Superior temporal gyrus (tissue), 1 donor: ENCODE results near the gene MAP1LC3B2.

Experiments used
- DNase-seq: peaks from one replicate; pipeline ENCODE4 v3.0.0-alpha.2; 2016; ENCODE audit errors: extremely low spot score

The MAP1LC3B2 gene

DNA sequence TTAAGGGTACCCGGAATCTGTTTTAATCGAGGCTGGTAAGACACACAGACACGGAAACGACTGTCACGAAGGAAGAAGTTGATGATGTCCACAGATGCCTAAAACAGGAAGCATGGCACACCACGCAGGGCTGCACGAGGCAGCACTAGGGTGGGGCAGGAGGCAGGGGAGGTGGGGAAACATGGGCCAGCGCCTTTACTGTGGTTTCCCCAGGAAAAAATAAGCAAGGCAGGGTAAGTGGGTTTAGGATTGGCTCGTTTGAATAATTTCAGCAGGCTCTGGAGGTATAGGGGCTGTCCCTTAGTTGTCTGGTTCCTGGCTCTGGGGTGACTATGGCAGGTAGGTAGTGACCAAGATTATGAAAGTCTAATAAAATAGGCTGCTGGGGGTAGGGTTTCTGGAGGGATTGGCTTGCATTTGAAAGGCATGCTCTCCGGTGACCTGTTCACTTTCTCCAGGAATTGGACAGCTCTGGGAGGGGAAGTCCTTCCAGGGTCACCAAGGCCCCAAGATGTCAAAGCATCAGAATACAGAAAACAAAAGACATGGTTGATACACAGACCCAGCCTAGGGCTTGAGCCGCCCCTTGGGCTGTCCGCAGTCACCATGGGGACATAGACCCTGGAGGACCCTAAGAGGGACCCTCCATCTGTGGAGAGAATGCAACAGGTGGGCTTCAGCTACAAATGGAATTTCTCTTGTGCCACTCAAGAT, 35.3 kb downstream of the MAP1LC3B2 start:
- no peak for DNase-seq

DNA sequence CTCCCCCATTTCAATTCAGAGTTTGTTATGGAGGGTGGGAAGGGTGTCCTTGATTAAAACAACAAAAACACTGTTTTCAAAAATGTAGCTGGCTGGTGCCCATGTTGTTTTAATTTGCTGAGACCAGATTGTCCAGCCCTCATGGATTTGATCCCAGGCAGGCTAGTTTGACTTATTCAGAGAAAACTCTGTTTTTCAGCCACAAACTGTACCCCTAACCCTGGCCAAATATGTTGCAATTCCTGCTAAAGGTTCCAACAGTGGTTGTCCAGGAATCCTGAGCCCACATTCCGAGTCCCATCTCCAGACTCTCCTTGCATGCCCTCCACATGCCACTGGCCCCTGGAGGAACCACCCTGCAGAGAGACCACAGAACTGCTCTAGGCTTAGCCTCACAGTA, 36.0 kb downstream of the MAP1LC3B2 start:
- DNase-seq, result no peak

DNA sequence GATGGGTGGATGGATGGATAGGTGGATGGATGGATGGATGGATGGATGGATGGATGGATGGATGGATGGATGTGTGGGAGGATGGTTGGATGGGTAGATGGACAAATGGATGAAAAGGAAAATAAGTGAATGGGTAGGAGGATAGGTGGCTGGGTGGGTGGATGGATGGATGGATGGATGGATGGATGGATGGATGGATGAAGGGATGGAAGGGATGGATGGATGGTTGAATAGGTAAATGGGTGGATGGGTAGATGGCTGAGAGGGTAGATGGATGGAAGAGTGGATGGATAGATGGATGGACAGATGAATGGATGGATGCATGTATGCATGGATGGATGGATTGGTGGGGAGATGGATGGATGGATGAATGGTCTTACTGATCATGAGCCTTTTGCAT, 36.5 kb downstream of the MAP1LC3B2 start:
- DNase-seq, result no peak

DNA sequence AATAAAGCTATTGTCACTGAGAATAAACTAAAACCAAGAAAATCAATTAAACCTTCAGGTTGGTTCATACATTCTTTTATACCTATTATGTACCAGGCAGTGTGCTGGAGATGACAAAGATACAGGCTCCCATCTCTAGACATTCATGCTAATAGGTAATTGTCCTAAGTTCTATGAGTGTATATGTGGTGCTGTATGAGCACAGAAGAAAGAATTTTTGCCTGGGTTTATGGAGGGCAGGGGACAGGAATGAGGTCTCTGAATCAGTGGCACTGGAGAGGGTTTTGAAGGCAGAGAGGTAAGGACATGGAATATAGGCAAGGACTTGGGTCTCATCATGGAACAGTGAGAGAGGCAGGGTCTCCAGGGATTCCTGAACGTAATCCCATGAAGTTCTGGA, 38.7 kb downstream of the MAP1LC3B2 start:
- no peak for DNase-seq

DNA sequence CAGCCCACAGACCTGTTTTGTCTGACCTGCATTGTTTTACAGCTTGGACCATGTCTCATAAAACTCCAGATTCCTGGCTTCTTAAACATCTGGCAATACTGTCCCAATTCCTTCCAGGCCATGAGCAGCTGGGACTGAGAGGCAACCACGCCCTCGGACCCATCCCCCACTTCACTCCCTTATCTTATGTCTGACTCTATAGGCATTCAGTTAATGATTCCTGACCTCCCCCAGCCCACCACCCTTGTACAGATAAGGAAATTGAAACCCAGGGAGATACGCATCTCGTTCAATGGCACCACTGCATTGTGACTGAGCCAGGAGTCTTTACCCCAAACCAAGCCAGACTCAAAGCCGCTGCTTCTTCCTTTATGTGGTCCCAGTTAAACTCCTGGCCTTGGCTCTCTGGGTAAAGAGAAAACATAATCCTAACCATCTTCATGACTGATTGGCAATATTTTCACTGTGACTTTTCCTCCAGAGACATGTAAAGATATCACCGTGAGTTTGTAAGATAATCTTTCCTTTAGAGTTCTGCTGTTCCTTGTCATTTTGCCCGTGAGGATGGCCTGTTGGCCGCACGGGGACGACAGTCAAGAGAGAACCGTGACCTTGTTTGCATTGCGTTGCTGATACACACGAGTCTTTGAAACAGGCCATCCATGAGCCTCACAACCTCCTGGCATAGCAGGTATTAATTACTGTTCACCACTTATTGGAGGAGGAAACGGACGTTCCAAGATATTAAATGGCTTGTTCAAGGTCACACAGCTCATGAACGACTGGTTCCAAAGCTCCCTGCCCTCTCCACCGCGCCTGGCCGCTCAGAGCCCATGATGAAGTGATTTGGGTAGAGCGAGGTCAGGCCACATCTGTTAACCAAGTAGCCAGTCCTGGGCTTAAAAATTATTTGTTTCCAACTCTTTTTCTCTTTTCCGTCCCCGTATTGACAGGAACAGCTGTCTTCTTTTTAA, 39.4 kb downstream of the MAP1LC3B2 start:
- DNase-seq, result no peak

DNA sequence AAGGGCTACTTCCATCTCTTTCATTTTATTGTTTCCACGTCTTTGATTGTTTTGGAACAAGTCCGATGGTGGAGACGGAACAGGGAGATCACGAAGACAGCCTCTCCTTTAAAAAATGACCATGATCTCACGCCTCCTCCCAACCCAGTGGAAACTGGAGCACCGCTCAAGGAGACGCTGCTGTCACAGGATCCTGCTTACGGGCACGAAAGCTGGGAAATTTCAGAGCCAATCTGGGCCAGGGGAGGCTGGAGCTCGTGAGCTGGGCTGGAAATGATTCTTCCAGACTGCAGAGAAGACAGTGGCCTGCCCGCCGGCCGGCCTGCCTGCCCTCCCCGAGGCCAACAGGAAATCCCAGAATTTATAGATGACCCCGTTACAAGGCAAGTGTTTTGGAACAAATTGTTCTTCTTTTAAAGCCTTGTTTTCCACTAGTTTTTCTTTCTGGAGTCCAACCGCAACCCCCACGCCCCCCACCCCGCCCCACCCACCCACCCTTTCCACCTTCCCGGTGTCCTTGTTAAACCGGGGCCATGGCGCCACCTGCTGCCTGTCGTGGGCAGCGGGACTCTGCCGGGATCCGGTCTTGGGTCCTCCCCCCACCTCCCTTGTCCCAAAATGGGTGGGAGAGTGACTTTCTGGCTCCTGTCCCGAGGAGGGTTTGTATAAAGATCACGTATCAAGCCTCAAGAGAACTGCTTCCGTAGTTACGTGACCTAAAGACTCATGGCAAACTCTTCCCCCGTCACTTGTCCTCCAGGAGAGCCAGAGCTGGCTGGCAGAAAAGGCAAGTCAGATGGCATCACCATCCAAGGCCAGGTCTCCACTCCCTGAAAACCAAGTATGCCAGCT, 40.3 kb downstream of the MAP1LC3B2 start:
- peak; percentile 59 for DNase-seq

DNA sequence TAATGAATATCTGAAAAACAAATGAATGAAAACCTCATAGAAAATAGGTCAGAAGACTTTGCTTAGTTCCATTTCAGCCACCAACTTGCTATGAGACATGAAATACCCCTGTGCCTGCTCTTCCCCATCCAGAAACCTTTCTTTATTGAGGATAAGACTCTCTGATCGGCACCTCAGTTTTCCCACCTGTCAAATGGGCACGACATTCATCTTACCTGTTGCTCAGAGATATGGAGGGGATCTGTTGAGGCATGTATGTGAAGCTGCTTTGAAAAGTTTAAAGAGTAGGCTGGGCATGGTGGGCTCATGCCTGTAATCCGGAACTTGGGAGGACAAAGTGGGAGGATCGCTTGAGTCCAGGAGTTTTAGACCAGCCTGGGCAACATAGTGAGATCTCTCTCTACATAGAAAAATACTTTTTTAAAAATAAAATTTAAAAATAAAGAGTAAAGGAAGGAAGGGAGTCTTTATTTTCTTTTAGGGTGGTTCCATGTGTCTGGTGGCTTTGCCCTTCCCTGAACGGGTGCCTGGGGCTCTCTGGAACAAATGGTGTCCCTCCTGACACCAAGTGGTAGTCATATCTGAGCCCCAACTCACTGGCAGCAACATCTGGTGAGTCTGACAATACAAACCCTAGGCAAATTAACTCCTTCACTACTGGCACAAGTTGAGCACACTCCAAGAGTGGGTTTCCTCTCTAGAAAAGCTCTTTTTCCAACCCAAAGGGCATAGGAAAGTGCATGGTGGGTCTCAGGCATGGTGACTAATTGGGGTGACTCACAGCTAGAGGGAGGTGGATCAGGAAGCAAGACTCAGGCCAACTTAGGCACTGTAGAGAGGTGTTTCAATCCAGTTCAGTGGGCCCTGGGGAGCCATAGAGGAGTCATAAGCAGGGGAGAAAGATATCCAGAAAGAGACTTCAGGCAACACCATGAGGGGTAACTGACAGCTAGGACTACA, 42.1 kb downstream of the MAP1LC3B2 start:
- DNase-seq, result no peak

DNA sequence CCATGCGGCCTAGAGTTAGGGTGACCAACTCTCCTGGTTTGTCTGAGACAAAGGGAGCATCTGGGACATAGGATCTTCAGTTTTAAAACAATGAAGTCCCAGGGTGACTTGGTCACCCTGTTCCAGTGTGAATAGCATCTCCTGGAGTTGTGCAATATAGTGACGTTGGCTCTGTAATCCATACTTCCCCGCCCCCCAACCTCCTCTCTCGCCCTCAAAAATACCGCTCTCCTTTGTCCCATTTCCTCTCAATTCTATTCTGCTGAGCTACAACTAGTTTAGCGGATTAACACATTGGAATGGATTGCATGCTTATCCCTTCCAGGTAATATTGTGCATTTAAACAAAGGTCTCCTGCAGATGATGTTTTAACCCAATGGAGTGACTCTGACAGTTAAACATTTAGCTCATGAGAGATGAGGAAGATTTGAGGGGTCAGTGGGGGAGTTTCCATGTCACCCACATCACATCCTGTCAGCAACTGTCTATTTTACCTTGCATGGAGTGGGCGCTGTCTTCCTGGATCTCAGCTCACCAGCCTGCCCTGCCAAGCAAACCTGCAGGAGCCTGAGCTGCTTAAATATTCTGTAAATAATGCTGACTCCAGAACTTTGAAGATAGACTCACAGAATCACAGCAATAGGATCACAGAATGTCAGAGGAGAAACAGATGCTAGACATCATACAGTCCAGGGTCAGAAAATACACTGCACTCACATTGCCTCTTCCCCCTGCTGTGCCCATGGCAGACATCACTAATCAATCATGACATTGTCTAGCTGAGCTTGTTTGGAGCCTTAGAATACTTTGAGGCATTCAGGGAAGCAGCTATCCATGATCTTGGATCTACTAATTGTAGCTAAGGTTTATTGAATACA, 43.0 kb downstream of the MAP1LC3B2 start:
- DNase-seq, result no peak

DNA sequence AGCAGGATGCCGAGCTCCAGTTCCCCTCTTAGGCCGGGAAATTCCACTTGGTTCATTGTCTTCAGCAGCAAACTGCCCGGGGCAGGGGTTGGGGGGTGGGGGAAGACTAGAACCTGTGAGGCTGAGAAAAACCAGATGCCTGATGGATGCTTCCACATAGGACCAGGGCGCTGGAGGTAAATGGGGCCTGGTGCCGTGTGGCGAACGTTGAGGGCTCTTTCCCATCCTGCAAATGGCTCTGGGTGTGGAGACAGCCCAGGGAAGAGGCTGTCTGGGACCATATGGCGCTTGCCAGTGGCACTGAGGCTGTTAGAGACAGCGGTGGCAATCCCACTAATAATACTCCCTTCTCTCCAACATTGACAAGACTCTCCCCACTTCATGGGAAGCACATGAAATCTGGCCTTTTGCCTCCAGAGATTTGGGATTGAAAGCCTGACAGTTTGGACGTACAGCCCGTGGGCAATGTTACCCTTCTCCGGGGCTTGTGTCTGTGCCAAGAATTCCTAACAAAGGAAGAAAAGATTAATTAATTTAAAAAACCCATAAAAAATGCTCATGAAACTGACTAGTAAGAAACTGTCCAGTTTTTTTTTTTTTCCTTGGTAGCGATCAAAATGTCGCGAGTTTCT, 44.5 kb downstream of the MAP1LC3B2 start:
- no peak for DNase-seq

DNA sequence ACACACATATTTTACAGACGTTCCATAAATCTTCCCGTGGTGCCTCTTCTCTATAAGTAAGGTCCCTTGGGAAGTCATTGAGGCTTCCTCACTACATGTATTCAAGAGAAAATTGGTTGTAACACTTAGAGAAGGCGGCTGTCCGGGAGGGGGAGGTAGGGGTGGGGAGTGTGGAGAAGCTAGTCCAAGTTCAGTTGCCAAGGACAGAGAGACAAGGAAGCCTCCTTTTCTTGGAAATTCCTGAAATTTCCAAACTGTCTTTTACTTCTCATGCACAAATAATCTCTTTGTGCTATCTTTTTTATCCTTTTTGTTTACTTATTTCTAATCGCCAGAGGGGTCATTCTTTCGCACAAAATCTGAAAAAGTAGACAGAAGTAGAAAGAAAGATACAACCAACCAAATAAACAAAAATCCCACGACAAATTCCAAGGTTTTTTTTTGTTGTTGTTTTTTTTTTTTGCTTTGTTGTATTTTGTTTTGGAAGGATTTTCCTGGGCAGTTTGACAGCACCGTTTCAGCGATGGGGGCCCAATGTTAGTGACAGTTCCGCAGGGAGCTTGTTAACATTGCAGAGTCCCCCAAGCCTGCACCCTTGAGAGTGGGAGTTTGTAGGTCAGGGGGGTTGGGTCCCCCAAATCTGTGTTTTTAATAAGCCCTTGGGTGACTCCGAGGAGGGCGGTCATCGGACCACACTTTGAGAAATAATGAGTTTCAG, 45.2 kb downstream of the MAP1LC3B2 start:
- no peak for DNase-seq

DNA sequence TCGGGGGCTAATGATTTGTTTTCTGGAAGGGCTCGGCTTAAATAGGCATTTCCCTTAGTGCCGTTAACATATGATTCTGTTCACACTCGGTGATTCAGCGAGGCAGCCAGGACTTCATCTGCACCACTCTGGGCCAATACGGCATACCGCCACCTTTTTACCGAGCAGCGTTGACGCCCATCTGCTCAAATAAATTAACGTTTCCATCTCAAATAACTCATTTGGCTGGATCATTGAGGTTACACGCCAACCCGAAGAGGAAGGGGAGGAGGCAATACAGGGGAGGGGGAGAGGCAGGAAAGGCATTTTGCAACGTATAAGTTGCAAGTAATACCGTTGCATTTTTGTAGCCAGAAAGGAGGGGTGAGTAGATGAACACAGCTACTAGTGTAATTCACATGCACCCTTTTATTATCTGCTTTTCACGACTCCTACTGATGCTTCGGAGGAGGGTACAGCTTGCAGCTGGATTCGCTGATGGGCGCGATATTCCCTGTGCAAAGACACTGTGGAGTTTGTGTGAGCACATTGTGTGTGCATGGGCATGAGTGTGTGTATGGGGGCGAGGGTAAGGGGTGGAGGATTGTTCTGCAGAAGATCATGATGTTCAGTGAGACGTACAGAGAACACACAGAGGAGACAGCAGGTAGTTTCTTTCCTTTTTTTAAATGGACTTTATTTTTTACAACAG, 45.9 kb downstream of the MAP1LC3B2 start:
- DNase-seq, result peak; percentile 30

DNA sequence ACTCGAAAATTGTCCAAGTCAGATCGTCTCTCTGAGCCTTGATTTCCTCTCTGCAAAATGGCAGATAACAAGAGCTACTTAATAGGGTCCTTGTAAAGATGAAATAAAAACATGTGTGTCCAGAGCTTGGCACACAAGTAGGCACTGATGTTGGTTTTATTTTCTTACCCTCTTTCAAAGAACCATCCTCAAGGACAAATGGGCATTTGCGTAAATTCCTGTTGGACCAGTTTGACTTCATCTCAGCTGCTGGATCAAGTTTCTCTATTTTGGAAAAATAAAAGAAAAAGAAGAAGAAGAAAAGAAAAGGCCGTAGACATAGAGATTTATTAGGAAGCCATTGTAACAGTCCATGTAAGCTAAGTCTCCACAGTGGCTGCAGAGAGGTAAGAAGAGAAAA, 47.2 kb downstream of the MAP1LC3B2 start:
- no peak for DNase-seq

DNA sequence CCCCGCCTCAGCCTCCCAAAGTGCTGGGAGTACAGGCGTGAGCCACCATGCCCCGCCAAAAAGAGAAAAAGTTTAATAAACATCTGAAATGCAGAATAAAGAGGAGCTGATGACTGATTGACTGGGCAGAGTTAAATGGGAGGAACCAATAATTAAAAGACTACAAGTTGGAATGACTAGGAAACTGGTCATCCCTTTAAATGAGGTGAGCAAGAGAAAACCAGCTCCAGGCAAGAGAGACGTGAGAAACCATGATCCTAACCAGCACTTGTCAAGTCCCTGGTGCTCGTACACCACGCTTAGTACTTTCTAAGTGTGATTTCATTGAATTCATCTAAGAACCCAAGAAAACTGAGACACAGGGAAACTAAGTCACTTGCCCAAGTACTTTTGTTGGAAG, 47.9 kb downstream of the MAP1LC3B2 start:
- DNase-seq, result no peak

DNA sequence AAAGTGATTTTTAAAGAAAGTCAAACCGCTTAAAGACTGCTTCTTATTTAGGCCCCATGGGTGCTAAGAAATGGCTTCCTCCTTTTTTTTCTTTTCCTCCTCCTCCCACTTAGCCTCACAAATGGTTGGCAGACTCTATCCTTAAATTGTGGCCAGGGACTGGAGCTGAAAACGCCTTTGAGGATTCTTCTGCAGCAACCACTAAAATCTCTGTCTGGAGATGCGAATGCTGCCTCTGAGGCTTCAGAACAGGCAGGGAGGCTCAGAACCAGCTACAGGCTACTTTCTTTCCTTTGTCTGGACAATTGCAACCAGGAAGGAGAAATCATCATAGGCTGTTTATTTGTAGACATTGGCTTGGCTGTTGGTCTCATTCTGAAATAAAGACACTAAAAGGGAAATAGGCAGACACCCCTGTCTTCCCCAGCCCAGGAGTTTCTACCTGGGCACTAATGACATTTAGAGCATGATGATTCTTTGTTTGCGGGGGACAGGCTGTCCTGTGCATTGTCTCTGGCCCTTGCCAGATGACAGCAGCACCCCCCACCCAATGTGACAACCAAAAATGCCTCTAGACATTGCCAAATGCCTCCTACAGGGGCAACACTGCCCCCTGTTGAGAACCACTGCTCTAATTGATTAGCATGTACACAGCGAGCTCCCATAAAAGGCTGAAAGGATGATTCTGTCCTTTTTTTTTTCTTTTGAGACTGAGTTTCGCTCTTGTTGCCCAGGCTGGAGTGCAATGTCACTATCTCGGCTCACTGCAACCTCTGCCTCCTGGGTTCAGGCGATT, 50.3 kb downstream of the MAP1LC3B2 start:
- DNase-seq, result no peak

DNA sequence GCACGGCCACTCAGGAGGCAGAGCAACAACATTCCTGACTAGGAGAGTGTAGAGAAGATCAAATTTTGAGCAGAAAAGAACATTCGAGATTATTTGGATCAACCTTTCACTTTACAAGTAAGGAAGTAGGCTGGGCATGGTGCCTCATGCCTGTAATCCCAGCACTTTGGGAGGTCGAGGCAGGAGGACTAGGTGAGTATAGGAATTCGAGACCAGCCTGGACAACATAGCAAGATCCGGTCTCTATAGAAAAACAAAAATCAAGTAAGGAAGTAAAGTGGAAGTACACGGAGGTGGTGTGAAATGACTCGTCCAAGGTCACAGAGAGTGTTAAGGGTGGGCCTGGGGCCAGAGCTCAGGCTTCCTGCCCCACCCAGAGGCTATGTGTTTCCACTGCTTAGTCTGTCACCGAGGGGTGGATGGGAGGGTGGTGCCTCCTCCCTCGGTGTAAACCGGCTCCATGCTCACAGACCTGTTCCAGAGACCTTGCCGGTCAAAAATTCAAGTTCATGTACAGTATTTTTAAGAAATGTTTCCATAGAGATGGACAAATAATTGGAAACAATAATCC, 51.9 kb downstream of the MAP1LC3B2 start:
- DNase-seq, result no peak

DNA sequence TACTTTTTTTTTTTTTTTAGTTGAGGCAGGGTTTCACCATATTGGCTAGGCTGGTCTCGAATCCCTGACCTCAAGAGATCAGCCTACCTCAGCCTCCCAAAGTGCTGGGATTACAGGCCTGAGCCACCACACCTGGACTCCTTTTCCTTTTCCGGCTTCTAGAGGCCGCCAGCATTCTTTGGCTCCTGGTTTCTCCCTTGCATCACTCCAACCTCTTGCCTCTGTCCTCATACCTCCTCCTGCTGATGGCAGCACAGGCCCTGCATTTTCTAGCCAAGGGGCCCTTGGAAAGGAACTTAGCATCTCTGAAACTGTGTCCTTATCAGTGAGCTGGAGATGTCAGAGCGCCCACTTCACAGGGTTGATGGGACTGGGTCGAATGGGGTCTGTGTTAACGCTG, 53.3 kb downstream of the MAP1LC3B2 start:
- no peak for DNase-seq

DNA sequence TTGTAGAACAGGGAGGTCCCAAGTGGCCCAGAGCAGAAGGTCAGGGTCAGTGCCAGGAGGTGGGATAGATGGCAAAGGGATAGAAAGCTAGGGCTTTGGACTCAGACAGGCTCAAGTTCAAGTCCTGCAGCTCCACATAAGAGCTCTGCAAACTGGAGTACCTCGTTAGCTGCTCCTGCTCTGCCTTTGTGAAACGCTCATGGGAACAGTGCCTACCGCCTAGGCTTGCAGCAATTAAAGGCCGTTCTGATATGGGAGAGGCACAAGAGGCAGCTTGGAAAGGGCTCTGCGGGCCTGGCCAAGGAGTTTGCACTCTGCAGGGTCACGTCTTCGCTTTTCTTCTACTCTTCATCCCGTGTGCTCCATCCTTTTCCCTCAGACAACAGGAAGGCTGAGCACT, 54.1 kb downstream of the MAP1LC3B2 start:
- DNase-seq, result no peak
